Omental fat pad (tissue), 4 donors: Measurements from ENCODE around the gene PRR19. TPM values are rescaled to one million over a fixed set of nuclear protein-coding genes. Genes with fewer than 3 reads are reported as not detected.
"Not testable (repeated sequence)": the region's sequence is repeated elsewhere in the genome, so short reads cannot be mapped to it uniquely, and the experiment has no call there.

ENCODE experiments used
- ATAC-seq: fragments of 150-250 bp; one replicate; pipeline ENCODE4 v1.9.1; 2016; ENCODE audit warnings: mild to moderate bottlenecking, moderate library complexity; ENCODE audit not compliant: low FRiP score
- DNase-seq: peaks from one replicate; pipeline ENCODE4 v3.0.0-alpha.2; 2019; ENCODE audit warnings: low spot score
- CTCF ChIP-seq, 3 donors: fragments of 450-650 bp; IDR thresholded peaks; one replicate each; pipeline ENCODE4 v1.5.1; 2016 to 2017; ENCODE audit warnings: antibody characterized with exemption in 3 of 3, mild to moderate bottlenecking in 3 of 3, moderate library complexity in 2 of 3
- total RNA-seq, 4 donors: library from RNA; depleted of rRNA; stranded (reverse); fragments of >200 nt; gene quantifications; one replicate each; pipeline ENCODE4 v1.1.0, GENCODE V29; 2016

PRR19 gene
- total RNA-seq, 4 donors from 2014 or later, result 0.31 to 0.93 (median 0.72) TPM; not detected in 1

GRCh38 chr19:42255766-42256745 lies 45.9 kb upstream of the PRR19 start:
- DNase-seq (no peak), ATAC-seq (no peak)
- no peak for TF ChIP-seq CTCF (IDR thresholded peaks at IDR 0.05)

- DNase-seq, ATAC-seq: not testable (repeated sequence)
Measured at GRCh38 chr19:42257842-42258241, 44.1 kb upstream of the PRR19 start.

GRCh38 chr19:42261763-42262162 lies 40.2 kb upstream of the PRR19 start:
- DNase-seq (no peak), ATAC-seq (no peak)
- no peak for TF ChIP-seq CTCF (IDR thresholded peaks at IDR 0.05)

GRCh38 chr19:42266105-42266504 lies 35.8 kb upstream of the PRR19 start:
- ATAC-seq, DNase-seq: not testable (repeated sequence)

- not testable (repeated sequence) for ATAC-seq, DNase-seq
Measured at GRCh38 chr19:42266928-42267603, 34.9 kb upstream of the PRR19 start.

- TF ChIP-seq CTCF (IDR thresholded peaks at IDR 0.05), result no peak
- DNase-seq (no peak), ATAC-seq (no peak)
Measured at GRCh38 chr19:42267644-42268141, 34.2 kb upstream of the PRR19 start.

DNA sequence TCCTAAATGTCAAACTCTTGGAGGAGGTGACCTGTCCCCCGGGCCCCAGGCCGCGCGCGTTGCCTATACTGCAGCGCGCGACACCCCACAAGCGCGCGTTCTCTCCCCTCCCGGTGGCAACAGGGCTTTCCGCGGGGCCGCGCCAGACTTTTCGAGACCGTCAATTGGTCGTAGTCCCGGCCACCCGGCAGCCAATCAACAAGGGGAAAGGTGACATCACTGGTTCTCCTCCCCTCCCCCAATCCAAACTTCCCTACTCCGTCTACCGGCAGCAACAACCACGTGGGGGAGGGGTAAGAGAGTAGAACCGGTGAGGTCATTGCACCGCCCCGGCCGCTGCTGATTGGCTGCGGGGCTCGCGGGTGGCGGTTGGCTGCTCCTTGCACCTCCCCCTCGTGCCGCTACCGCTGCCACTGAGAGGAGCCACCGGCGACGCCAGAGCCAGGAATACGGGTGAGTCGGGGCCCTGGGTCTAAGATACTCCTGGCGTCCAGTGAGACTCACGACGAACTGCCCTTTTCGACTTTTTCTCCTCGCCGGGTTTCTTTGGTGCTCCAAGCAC lies 33.7 kb upstream of the PRR19 start:
- peak; percentile 85 for ATAC-seq
- peak; percentile 88 for DNase-seq
- no peak for TF ChIP-seq CTCF (IDR thresholded peaks at IDR 0.05)

GRCh38 chr19:42268704-42269477 lies 33.0 kb upstream of the PRR19 start, which contains the start of gene CIC:
TSS of gene CIC (plus strand) at chr19:42269252. CDS start at chr19:42271784, 2,532 bp downstream.
- no peak for TF ChIP-seq CTCF (IDR thresholded peaks at IDR 0.05)
- ATAC-seq, result peak; percentile 96
- peak; percentile 100 for DNase-seq
